ENCODE data around the gene NCAPD3. TPM values are rescaled to one million over a fixed set of nuclear protein-coding genes. Genes with fewer than 3 reads are reported as not detected.
"Not testable (repeated sequence)": the region's sequence is repeated elsewhere in the genome, so short reads cannot be mapped to it uniquely, and the experiment has no call there.

The NCAPD3 gene
- total and polyA plus RNA-seq, 2 of the 13 experiments (the other 11 are each of a cell fraction or from before 2014, with no cell fraction given): 20.7 to 25.6 TPM

DNA sequence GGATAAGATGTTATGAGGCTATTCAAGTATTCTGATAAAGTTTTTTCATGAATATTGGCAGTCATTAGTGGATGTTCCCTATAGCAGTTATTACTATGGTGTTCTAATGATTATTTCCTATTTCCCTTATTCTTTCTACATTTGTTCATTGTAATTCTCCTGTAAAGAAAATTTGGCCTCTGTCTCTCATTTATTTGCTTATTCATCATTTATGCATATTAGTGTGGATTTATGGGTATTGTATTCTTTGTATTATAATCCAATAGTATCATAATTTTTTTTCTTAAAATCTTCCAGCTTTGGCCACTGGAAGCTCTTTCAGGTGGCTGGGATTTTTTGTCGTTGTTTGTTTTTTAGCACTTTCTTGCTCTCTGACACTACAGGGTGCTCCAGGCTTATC lies 107.6 kb downstream of the NCAPD3 start:
- CTCF ChIA-PET (ENCODE audit: low intra/inter-chr PET ratio, low total read pairs): no interaction called here

DNA sequence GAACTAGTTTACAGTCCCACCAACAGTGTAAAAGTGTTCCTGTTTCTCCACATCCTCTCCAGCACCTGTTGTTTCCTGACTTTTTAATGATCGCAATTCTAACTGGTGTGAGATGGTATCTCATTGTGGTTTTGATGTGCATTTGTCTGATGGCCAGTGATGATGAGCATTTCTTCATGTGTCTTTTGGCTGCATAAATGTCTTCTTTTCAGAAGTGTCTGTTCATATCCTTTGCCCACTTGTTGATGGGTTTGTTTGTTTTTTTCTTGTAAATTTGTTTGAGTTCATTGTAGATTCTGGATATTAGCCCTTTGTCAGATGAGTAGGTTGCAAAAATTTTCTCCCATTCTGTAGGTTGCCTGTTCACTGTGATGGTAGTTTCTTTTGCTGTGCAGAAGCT lies 110.0 kb downstream of the NCAPD3 start:
- H3K4me3 ChIP-seq (replicated peaks in 1 of 3; ENCODE audit: insufficient read depth in 1 of 3, low read depth in 2 of 3, low read length in 3 of 3); ATAC-seq; POLR2A ChIA-PET; H3K79me2 ChIP-seq (ENCODE audit: insufficient read depth, low read length); H3K4me1 ChIP-seq (ENCODE audit: insufficient read depth, low read length); intact Hi-C loops (cut with micrococcal nuclease; ENCODE audit: unreplicated experiment); H3K4me2 ChIP-seq (ENCODE audit: low read depth, low read length); H3K9ac ChIP-seq (ENCODE audit: insufficient read depth, low read depth, low read length); H2AFZ ChIP-seq (ENCODE audit: low read length); BruUV-seq (replicated peaks); H3K36me3 ChIP-seq (replicated peaks in 1 of 2; ENCODE audit: control insufficient read depth in 1 of 2, insufficient read depth in 2 of 2, low read length in 2 of 2); in situ Hi-C loops (cut with HindIII; ENCODE audit: extremely low pct_ligation_motif_present, low pct_unique_long_range_greater_than_20kb); H4K20me1 ChIP-seq (ENCODE audit: insufficient read depth, low read length); FAIRE-seq; CTCF ChIA-PET (ENCODE audit: low intra/inter-chr PET ratio, low total read pairs); H3K27me3 ChIP-seq (ENCODE audit: control insufficient read depth in 1 of 2, insufficient read depth in 2 of 2, low read length in 2 of 2); DNase-seq (ENCODE audit: low spot score); H3K9me3 ChIP-seq (ENCODE audit: low read length); H3K27ac ChIP-seq (ENCODE audit: extremely low read length, insufficient read depth, low read length): not testable (repeated sequence)
- no CpG with 5 or more reads among the region's 1 CpG for WGBS (ENCODE audit: low lambda C conversion rate)

More for the DNA sequence above, 107.6 kb downstream of the NCAPD3 start:
- intact Hi-C loops (cut with micrococcal nuclease; ENCODE audit: unreplicated experiment): no loop called here
- DNase-seq (ENCODE audit: low spot score) (no peak), ATAC-seq (no peak), FAIRE-seq (no peak)
- Histone ChIP-seq H3K4me1 (ENCODE audit: insufficient read depth, low read length) (no peaks in the 10 kb centered on the region), H4K20me1 (ENCODE audit: insufficient read depth, low read length) (no peaks in the 10 kb centered on the region), H3K27ac (ENCODE audit: extremely low read length, insufficient read depth, low read length) (no peak overlapping the region), H3K27me3 (ENCODE audit: control insufficient read depth in 1 of 2, insufficient read depth in 2 of 2, low read length in 2 of 2) (0 out of 5 replicates have a peak, but pooled peaks cover 0 to 3% of the 10 kb centered on the region in 2 experiments), H3K36me3 (replicated peaks in 1 of 2; ENCODE audit: control insufficient read depth in 1 of 2, insufficient read depth in 2 of 2, low read length in 2 of 2) (no peaks in the 10 kb centered on the region), H3K79me2 (ENCODE audit: insufficient read depth, low read length) (no peaks in the 10 kb centered on the region), H3K4me3 (replicated peaks in 1 of 3; ENCODE audit: insufficient read depth in 1 of 3, low read depth in 2 of 3, low read length in 3 of 3) (no peak overlapping the region), H3K4me2 (ENCODE audit: low read depth, low read length) (no peak overlapping the region), H2AFZ (ENCODE audit: low read length) (no peak overlapping the region), H3K9me3 (ENCODE audit: low read length) (no peaks in the 10 kb centered on the region), H3K9ac (ENCODE audit: insufficient read depth, low read depth, low read length) (no peak overlapping the region)
- BruUV-seq (replicated peaks): no TSS peak
- POLR2A ChIA-PET: no interaction called here
- TF ChIP-seq MAFF (IDR thresholded peaks at IDR 0.05; ENCODE audit: low read depth, low read length) (peak; percentile 75), NFRKB (IDR thresholded peaks at IDR 0.05) (no peak), MAFK (conservative IDR thresholded peaks at IDR 0.05 in 1 of 2, IDR thresholded peaks at IDR 0.05 in 1 of 2; ENCODE audit: low read length in 2 of 2) (peak; percentile 60 to 79), ZNF441 (CRISPR knock-in tag; IDR thresholded peaks at IDR 0.05; ENCODE audit: borderline replicate concordance) (no peak), ZNF530 (CRISPR knock-in tag; IDR thresholded peaks at IDR 0.05; ENCODE audit: low read depth) (no peak), IKZF4 (CRISPR knock-in tag; IDR thresholded peaks at IDR 0.05; ENCODE audit: borderline replicate concordance, low read depth, not compliant biosample characterization) (no peak), DMAP1 (CRISPR knock-in tag; IDR thresholded peaks at IDR 0.05) (no peak)
- TF ChIP-seq, protein P1, sequence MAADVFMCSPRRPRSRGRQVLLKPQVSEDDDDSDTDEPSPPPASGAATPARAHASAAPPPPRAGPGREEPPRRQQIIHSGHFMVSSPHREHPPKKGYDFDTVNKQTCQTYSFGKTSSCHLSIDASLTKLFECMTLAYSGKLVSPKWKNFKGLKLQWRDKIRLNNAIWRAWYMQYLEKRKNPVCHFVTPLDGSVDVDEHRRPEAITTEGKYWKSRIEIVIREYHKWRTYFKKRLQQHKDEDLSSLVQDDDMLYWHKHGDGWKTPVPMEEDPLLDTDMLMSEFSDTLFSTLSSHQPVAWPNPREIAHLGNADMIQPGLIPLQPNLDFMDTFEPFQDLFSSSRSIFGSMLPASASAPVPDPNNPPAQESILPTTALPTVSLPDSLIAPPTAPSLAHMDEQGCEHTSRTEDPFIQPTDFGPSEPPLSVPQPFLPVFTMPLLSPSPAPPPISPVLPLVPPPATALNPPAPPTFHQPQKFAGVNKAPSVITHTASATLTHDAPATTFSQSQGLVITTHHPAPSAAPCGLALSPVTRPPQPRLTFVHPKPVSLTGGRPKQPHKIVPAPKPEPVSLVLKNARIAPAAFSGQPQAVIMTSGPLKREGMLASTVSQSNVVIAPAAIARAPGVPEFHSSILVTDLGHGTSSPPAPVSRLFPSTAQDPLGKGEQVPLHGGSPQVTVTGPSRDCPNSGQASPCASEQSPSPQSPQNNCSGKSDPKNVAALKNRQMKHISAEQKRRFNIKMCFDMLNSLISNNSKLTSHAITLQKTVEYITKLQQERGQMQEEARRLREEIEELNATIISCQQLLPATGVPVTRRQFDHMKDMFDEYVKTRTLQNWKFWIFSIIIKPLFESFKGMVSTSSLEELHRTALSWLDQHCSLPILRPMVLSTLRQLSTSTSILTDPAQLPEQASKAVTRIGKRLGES (CRISPR knock-in tag; IDR thresholded peaks at IDR 0.05; ENCODE audit: borderline replicate concordance): no peak
- in situ Hi-C loops (cut with HindIII; ENCODE audit: extremely low pct_ligation_motif_present, low pct_unique_long_range_greater_than_20kb): no loop called here
- WGBS (ENCODE audit: low lambda C conversion rate): 0% methylated on average over 1 of the region's 1 CpG
